HG02840 (cell line): Measurements from ENCODE around the gene IRF4.

ENCODE experiments used
- ATAC-seq: cut with Tn5 transposase; IDR thresholded peaks from one replicate; pipeline ENCODE4 v1.9.1; 2021; ENCODE audit warnings: mild to moderate bottlenecking, moderate library complexity, moderate number of reproducible peaks; ENCODE audit not compliant: unreplicated experiment, low FRiP score

Gene IRF4

GRCh38 chr6:395432-396125 lies 4.0 kb downstream of the IRF4 start:
- ATAC-seq = no peak

GRCh38 chr6:396126-396520 lies 4.6 kb downstream of the IRF4 start:
- ATAC-seq = no peak

- no peak for ATAC-seq
Measured at GRCh38 chr6:397056-397455, 5.5 kb downstream of the IRF4 start.

GRCh38 chr6:397604-398003 lies 6.1 kb downstream of the IRF4 start:
- no peak for ATAC-seq

GRCh38 chr6:398065-398464 lies 6.5 kb downstream of the IRF4 start:
- no peak for ATAC-seq

GRCh38 chr6:398558-399078 lies 7.1 kb downstream of the IRF4 start:
- no peak for ATAC-seq

GRCh38 chr6:399785-400534 lies 8.4 kb downstream of the IRF4 start:
- ATAC-seq = no peak

GRCh38 chr6:400815-401214 lies 9.3 kb downstream of the IRF4 start:
- ATAC-seq = no peak

- ATAC-seq = no peak
Measured at GRCh38 chr6:401239-401993, 9.9 kb downstream of the IRF4 start.

GRCh38 chr6:401994-402640 lies 10.6 kb downstream of the IRF4 start:
- no peak for ATAC-seq

- ATAC-seq = no peak
Measured at GRCh38 chr6:402901-403658, 11.5 kb downstream of the IRF4 start.

GRCh38 chr6:403659-404655 lies 12.4 kb downstream of the IRF4 start:
- no peak for ATAC-seq

- no peak for ATAC-seq
Measured at GRCh38 chr6:404685-405423, 13.3 kb downstream of the IRF4 start.

- no peak for ATAC-seq
Measured at GRCh38 chr6:408148-408547, 16.6 kb downstream of the IRF4 start.

- no peak for ATAC-seq
Measured at GRCh38 chr6:408599-409102, 17.1 kb downstream of the IRF4 start.

- no peak for ATAC-seq
Measured at GRCh38 chr6:409370-409972, 17.9 kb downstream of the IRF4 start.

- ATAC-seq = no peak
Measured at GRCh38 chr6:410555-411395, 19.2 kb downstream of the IRF4 start.
